Smooth muscle cell (in vitro differentiated cells): ENCODE data around the gene TMEM240. TPM values are rescaled to one million over a fixed set of nuclear protein-coding genes. Genes with fewer than 3 reads are reported as not detected.

Source experiments
- DNase-seq: peaks from one replicate; lab custom pipeline; 2025; ENCODE audit not compliant: unreplicated experiment; lab: John Stamatoyannopoulos, UW
- H2AFZ ChIP-seq: fragments of 200-600 bp; sonication (generic); 2 replicates; pipeline ENCODE4 v1.6.0; 2016; ENCODE audit warnings: antibody characterized with exemption, low read depth, mild to moderate bottlenecking
- H3F3A ChIP-seq: fragments of 200-600 bp; sonication (generic); 2 replicates; pipeline ENCODE4 v1.6.0; 2017; ENCODE audit warnings: antibody characterized with exemption, low read depth
- H3K27ac ChIP-seq: fragments of 200-600 bp; sonication (generic); 2 replicates; pipeline ENCODE4 v1.5.1; 2016; ENCODE audit warnings: low read depth, mild to moderate bottlenecking
- H3K27me3 ChIP-seq: fragments of 200-600 bp; sonication (generic); 2 replicates; pipeline ENCODE4 v1.6.1; 2016; ENCODE audit warnings: low read depth, mild to moderate bottlenecking
- H3K36me3 ChIP-seq: fragments of 200-600 bp; sonication (generic); 2 replicates; pipeline ENCODE4 v1.5.1; 2016; ENCODE audit warnings: low read depth
- H3K4me1 ChIP-seq: fragments of 200-600 bp; sonication (generic); 2 replicates; pipeline ENCODE4 v1.5.1; 2016; ENCODE audit warnings: low read depth
- H3K4me2 ChIP-seq: fragments of 200-600 bp; sonication (generic); 2 replicates; pipeline ENCODE4 v1.6.0; 2016; ENCODE audit warnings: mild to moderate bottlenecking
- H3K4me3 ChIP-seq: fragments of 200-600 bp; sonication (generic); 2 replicates; pipeline ENCODE4 v1.5.1; 2016; ENCODE audit warnings: mild to moderate bottlenecking
- H3K79me2 ChIP-seq: fragments of 200-600 bp; sonication (generic); 2 replicates; pipeline ENCODE4 v1.6.0; 2016; ENCODE audit warnings: low read depth, mild to moderate bottlenecking
- H3K9ac ChIP-seq: fragments of 200-600 bp; sonication (generic); 2 replicates; pipeline ENCODE4 v1.6.0; 2016; ENCODE audit warnings: low read depth
- H3K9me3 ChIP-seq: fragments of 200-600 bp; sonication (generic); replicated peaks from 2 replicates; pipeline ENCODE4 v1.5.1; 2016; ENCODE audit warnings: low read depth
- H4K20me1 ChIP-seq: fragments of 200-600 bp; sonication (generic); 2 replicates; pipeline ENCODE4 v1.6.0; 2016; ENCODE audit warnings: low read depth
- CTCF ChIP-seq: fragments of 200-600 bp; sonication (generic); IDR thresholded peaks from 2 replicates; pipeline ENCODE4 v1.5.1; 2017; ENCODE audit warnings: borderline replicate concordance, mild to moderate bottlenecking, antibody characterized with exemption; ENCODE audit not compliant: insufficient read depth, poor library complexity, severe bottlenecking
- WGBS: methylation state at CpG from one replicate; pipeline ENCODE4 v1.1.7; 2016; ENCODE audit warnings: low lambda C conversion rate; 5-methylcytosine and 5-hydroxymethylcytosine counted together
- polyA plus RNA-seq: library from polyadenylated mRNA; unstranded; fragments of >200 nt; fragmentation: Nextera tagmentation; extraction: Ambion mirVana; gene quantifications from 2 replicates; pipeline ENCODE4 v1.2.1, GENCODE V29; 2016
- total RNA-seq: library from RNA; depleted of rRNA; stranded (reverse); fragments of >200 nt; gene quantifications from 2 replicates; pipeline ENCODE4 v1.2.3, GENCODE V29; 2014

Gene TMEM240
- total and polyA plus RNA-seq, 2 experiments from 2014 or later: 2.7 to 12.2 TPM

- Histone ChIP-seq H3K27me3 (no peaks in the 10 kb centered on the region), H3K36me3 (no peaks in the 10 kb centered on the region), H3K4me2 (no peak overlapping the region), H3F3A (peaks cover 6% of the 10 kb centered on the region), H3K4me3 (no peak overlapping the region), H3K79me2 (peaks cover 9% of the 10 kb centered on the region), H3K9me3 (no peaks in the 10 kb centered on the region), H3K27ac (no peak overlapping the region), H3K9ac (no peak overlapping the region), H2AFZ (no peak overlapping the region), H4K20me1 (peaks cover 23% of the 10 kb centered on the region), H3K4me1 (no peaks in the 10 kb centered on the region)
- DNase-seq: no peak
- WGBS: 97% methylated on average over 23 of the region's 23 CpGs
- no peak for TF ChIP-seq CTCF
Measured at GRCh38 chr1:1545946-1546737, 5.7 kb upstream of the TMEM240 start.

DNA sequence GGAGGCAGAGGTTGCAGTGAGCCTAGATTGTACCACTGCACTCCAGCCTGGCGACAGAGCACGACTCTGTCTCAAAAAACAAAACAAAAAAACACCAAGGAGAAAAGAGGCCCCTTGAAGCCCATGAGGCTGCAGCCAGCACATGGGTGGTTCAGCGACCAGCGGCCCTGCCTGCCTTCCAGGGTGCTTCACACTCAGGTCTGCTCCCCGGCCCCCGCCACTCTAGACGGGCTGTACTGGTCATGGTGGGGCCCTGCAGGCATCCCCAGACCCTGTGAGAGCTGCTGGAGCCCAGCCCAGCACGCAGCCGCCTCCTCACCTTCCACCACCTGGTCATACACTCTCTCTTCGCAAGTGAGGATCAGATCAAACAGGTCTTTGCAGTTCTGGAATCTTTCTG lies 4.1 kb upstream of the TMEM240 start:
- Histone ChIP-seq H3K79me2 (peaks cover under 1% of the 10 kb centered on the region), H2AFZ (no peak overlapping the region), H3K4me3 (no peak overlapping the region), H3K9ac (no peak overlapping the region), H3K9me3 (no peaks in the 10 kb centered on the region), H3K4me1 (peaks cover under 1% of the 10 kb centered on the region), H3F3A (peaks cover 6% of the 10 kb centered on the region), H3K27me3 (no peaks in the 10 kb centered on the region), H3K4me2 (no peak overlapping the region), H3K27ac (no peak overlapping the region), H3K36me3 (no peaks in the 10 kb centered on the region), H4K20me1 (peaks cover 13% of the 10 kb centered on the region)
- TF ChIP-seq CTCF: no peak
- no peak for DNase-seq
- 98% methylated on average over 10 of the region's 10 CpGs for WGBS

- Histone ChIP-seq H3K4me1 (peaks cover 7% of the 10 kb centered on the region), H4K20me1 (peaks cover 13% of the 10 kb centered on the region), H3K4me2 (no peak overlapping the region), H3K27ac (no peak overlapping the region), H3K4me3 (no peak overlapping the region), H3K27me3 (no peaks in the 10 kb centered on the region), H3K79me2 (peaks cover 3% of the 10 kb centered on the region), H3K36me3 (no peaks in the 10 kb centered on the region), H2AFZ (no peak overlapping the region), H3F3A (peaks cover 6% of the 10 kb centered on the region), H3K9ac (no peak overlapping the region), H3K9me3 (no peaks in the 10 kb centered on the region)
- TF ChIP-seq CTCF: no peak
- WGBS: 93% methylated on average over 16 of the region's 19 CpGs
- no peak for DNase-seq
Measured at GRCh38 chr1:1543706-1544099, 3.3 kb upstream of the TMEM240 start.
